ENCODE results near the gene BACE2. TPM values are rescaled to one million over a fixed set of nuclear protein-coding genes. Genes with fewer than 3 reads are reported as not detected.
"Not testable (repeated sequence)": the region's sequence is repeated elsewhere in the genome, so short reads cannot be mapped to it uniquely, and the experiment has no call there.

The BACE2 gene
- total RNA-seq, 1 donor from 2014 or later: 39.1 TPM

DNA sequence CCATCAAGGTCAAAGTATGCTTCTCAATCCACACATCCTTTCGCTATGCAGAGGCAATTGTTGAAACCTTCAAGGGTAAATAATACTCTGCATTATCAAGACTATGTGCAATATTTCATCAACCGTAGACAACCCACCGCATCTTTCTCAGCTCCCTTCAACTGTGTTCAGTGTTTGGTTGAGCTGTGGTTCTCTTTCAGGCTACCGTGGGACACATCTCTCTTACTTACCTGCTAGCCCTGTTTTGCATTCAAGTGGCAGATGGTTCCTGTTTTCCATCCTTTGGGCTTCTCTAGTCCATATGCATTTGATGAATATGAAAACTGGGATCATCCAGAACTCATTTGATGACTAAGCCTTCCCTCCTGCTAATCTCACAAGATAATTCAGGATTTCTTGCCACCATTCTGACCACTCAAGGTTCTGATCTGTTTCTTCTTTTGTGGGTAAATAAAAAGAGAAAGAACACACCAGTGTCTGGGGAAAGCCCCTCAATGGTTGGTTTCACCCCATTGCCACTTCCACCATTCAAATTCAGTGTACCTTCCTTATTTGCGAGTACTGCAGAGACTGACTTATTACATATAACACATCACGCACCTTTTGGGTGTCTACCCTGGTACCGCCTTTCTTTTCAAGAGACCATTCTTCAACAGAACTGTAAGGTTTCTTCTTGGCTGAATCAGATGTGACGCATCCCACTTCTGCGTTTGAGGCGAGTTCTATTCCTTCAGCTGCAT lies 61.7 kb downstream of the BACE2 start:
- no peak overlapping the region for H3K9ac ChIP-seq (ENCODE audit: low read depth in 1 of 3, low read length in 3 of 3)
- H3K4me3 ChIP-seq (ENCODE audit: low read length in 3 of 3): no peak overlapping the region
- H3K4me1 ChIP-seq (ENCODE audit: control insufficient read depth in 3 of 3, insufficient read depth in 3 of 3, low read length in 3 of 3): no peaks in the 10 kb centered on the region
- peaks cover 8 to 17% (median 13%) of the 10 kb centered on the region in 3 donors for H3K36me3 ChIP-seq (ENCODE audit: control insufficient read depth in 3 of 3, insufficient read depth in 3 of 3, low read length in 3 of 3)
- H3K9me3 ChIP-seq (ENCODE audit: control insufficient read depth in 3 of 3, low read length in 3 of 3): no peaks in the 10 kb centered on the region
- H3K27ac ChIP-seq (ENCODE audit: low read depth, low read length): no peak overlapping the region
- no peaks in the 10 kb centered on the region for H3K27me3 ChIP-seq (ENCODE audit: control insufficient read depth in 3 of 3, insufficient read depth in 3 of 3, low read length in 3 of 3)

DNA sequence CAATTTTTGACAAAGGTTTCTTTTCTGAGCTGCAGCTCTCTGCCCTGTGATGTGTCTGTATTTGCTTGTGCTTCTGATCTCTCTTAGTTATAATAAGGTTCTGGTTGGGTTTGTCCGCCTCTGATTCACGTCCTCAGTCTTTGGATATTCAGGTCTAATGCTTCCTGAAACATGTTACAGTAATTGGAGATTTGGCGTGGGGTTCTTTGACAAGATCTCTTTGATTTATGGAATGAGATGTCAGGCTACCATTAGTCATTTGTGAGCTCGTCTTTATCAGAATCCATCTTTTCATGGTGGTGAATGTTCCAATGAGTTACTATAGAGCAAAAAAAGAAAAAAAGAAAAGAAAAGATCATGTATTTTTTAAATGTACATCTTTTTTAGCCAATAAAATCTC lies 62.5 kb downstream of the BACE2 start:
- H3K27ac ChIP-seq (ENCODE audit: low read depth, low read length): no peak overlapping the region

DNA sequence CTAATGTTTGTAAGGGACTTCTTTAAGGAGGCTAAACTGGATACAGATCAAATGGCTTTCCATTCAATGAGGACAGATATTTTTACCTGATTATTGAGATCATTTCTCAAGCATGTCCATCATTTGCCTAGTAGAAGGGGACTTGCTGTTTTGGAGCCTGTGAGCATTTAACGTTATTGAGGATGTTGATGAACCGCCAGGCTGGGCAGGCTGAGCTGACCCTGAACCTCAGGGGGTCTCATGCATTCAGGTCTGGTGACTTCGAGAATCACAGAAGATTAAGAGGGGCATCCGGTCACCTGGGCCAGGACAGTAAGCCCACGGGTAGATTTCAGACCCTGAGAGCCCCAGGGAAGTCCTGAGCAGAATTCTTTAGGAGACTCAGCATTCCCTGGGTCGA lies 63.1 kb downstream of the BACE2 start:
- Histone ChIP-seq H3K4me3 (ENCODE audit: low read length in 3 of 3) (no peak overlapping the region), H3K27ac (ENCODE audit: low read depth, low read length) (no peak overlapping the region), H3K27me3 (ENCODE audit: control insufficient read depth in 3 of 3, insufficient read depth in 3 of 3, low read length in 3 of 3) (no peaks in the 10 kb centered on the region), H3K9me3 (ENCODE audit: control insufficient read depth in 3 of 3, low read length in 3 of 3) (no peaks in the 10 kb centered on the region), H3K36me3 (ENCODE audit: control insufficient read depth in 3 of 3, insufficient read depth in 3 of 3, low read length in 3 of 3) (peaks cover 8 to 17% (median 13%) of the 10 kb centered on the region in 3 donors), H3K4me1 (ENCODE audit: control insufficient read depth in 3 of 3, insufficient read depth in 3 of 3, low read length in 3 of 3) (no peaks in the 10 kb centered on the region), H3K9ac (ENCODE audit: low read depth in 1 of 3, low read length in 3 of 3) (no peak overlapping the region)

More for the DNA sequence above, 62.5 kb downstream of the BACE2 start:
- no peaks in the 10 kb centered on the region for H3K9me3 ChIP-seq (ENCODE audit: control insufficient read depth in 3 of 3, low read length in 3 of 3)
- H3K36me3 ChIP-seq (ENCODE audit: control insufficient read depth in 3 of 3, insufficient read depth in 3 of 3, low read length in 3 of 3): peaks cover 8 to 17% (median 13%) of the 10 kb centered on the region in 3 donors
- no peaks in the 10 kb centered on the region for H3K4me1 ChIP-seq (ENCODE audit: control insufficient read depth in 3 of 3, insufficient read depth in 3 of 3, low read length in 3 of 3)
- no peak overlapping the region for H3K9ac ChIP-seq (ENCODE audit: low read depth in 1 of 3, low read length in 3 of 3)
- no peak overlapping the region for H3K4me3 ChIP-seq (ENCODE audit: low read length in 3 of 3)
- no peaks in the 10 kb centered on the region for H3K27me3 ChIP-seq (ENCODE audit: control insufficient read depth in 3 of 3, insufficient read depth in 3 of 3, low read length in 3 of 3)

DNA sequence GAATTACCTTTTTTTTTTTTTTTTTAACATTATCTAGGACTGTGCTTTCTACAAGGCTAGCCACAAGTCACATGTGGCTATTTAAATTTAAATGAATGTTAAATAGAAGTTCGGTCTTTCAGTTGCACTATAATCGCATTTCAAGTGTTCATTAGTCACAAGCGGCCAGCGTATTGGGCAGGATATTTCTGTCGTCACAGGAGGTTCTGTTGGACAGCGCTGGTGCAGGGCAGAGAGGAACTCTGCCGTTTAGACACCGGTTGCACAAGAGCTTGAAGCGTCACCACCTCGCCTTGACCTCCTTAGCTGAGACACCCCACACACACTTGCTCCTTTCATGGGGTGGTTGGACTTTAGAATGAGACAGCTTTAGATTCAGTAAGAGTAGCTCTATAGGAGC lies 64.1 kb downstream of the BACE2 start:
- Histone ChIP-seq H3K4me3 (ENCODE audit: low read length in 3 of 3) (no peak overlapping the region), H3K36me3 (ENCODE audit: control insufficient read depth in 3 of 3, insufficient read depth in 3 of 3, low read length in 3 of 3) (peaks cover 8 to 14% (median 12%) of the 10 kb centered on the region in 3 donors), H3K27ac (ENCODE audit: low read depth, low read length) (no peak overlapping the region), H3K9me3 (ENCODE audit: control insufficient read depth in 3 of 3, low read length in 3 of 3) (no peaks in the 10 kb centered on the region), H3K27me3 (ENCODE audit: control insufficient read depth in 3 of 3, insufficient read depth in 3 of 3, low read length in 3 of 3) (no peaks in the 10 kb centered on the region), H3K4me1 (ENCODE audit: control insufficient read depth in 3 of 3, insufficient read depth in 3 of 3, low read length in 3 of 3) (no peaks in the 10 kb centered on the region), H3K9ac (ENCODE audit: low read depth in 1 of 3, low read length in 3 of 3) (no peak overlapping the region)

DNA sequence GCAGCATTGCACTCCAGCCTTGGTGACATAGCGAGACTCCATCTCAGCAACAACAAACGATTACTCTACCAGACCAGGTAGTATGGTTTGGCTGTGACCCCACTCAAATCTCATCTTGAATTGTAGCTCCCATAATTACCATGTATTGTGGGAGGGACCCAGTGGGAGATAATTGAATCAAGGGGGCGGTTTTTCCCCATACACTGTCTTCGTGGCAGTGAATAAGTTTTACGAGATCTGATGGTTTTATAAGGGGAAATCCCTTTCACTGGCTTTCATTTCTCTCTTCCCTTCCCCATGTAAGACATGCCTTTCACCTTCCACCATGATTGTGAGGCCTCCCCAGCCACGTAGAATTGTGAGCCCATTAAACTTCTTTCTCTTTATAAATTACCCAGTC lies 66.0 kb downstream of the BACE2 start:
- no peak overlapping the region for H3K4me3 ChIP-seq (ENCODE audit: low read length in 3 of 3)
- no peaks in the 10 kb centered on the region for H3K9me3 ChIP-seq (ENCODE audit: control insufficient read depth in 3 of 3, low read length in 3 of 3)
- H3K4me1 ChIP-seq (ENCODE audit: control insufficient read depth in 3 of 3, insufficient read depth in 3 of 3, low read length in 3 of 3): no peaks in the 10 kb centered on the region
- H3K36me3 ChIP-seq (ENCODE audit: control insufficient read depth in 3 of 3, insufficient read depth in 3 of 3, low read length in 3 of 3): peaks cover 0 to 24% (median 3%) of the 10 kb centered on the region in 3 donors
- H3K9ac ChIP-seq (ENCODE audit: low read depth in 1 of 3, low read length in 3 of 3): no peak overlapping the region
- no peaks in the 10 kb centered on the region for H3K27me3 ChIP-seq (ENCODE audit: control insufficient read depth in 3 of 3, insufficient read depth in 3 of 3, low read length in 3 of 3)
- H3K27ac ChIP-seq (ENCODE audit: low read depth, low read length): no peak overlapping the region

DNA sequence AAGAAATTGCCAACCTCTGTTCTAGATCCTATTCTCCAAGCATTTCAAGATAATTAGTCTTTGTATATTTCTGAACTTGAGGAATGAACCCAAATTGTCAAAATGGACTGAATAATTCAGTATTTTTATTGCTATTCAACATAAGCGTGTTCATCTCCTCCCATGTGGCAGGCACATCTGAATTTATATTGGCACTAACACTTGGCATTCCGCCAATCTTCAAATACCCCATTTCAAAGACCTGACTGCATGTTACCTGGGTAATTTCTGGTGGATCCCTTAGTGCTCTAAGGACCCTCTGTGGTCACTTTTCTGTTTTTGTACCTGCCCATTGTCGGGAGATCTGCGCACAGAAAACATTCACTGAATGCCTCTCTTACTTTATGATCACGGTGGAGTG lies 66.6 kb downstream of the BACE2 start:
- Histone ChIP-seq H3K9ac (ENCODE audit: low read depth in 1 of 3, low read length in 3 of 3) (no peak overlapping the region), H3K4me1 (ENCODE audit: control insufficient read depth in 3 of 3, insufficient read depth in 3 of 3, low read length in 3 of 3) (peaks cover 0 to 2% (median 0%) of the 10 kb centered on the region in 3 donors)

DNA sequence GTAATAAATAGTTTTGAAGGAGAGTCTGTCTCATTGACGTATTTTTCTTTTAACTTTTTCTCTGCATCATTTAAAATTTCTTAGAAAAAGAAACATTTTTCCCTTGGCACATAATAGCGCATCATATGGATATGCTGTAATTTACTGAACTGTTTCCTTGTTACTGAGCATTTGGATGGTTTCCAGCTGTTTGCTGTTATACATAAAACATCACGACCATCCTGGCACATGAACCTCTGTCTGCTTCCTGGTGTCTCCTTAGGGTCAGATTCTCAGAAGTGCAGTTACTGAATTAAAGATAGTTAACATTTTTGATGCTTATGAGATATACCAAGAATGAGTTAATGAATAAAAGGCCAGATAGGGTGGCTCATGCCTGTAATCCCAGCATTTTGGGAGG lies 67.2 kb downstream of the BACE2 start:
- peaks cover 0 to 2% (median 0%) of the 10 kb centered on the region in 3 donors for H3K4me1 ChIP-seq (ENCODE audit: control insufficient read depth in 3 of 3, insufficient read depth in 3 of 3, low read length in 3 of 3)
- H3K4me3 ChIP-seq (ENCODE audit: low read length in 3 of 3): no peak overlapping the region
- no peak overlapping the region for H3K9ac ChIP-seq (ENCODE audit: low read depth in 1 of 3, low read length in 3 of 3)
- H3K27me3 ChIP-seq (ENCODE audit: control insufficient read depth in 3 of 3, insufficient read depth in 3 of 3, low read length in 3 of 3): no peaks in the 10 kb centered on the region
- no peaks in the 10 kb centered on the region for H3K9me3 ChIP-seq (ENCODE audit: control insufficient read depth in 3 of 3, low read length in 3 of 3)
- peaks cover 2 to 13% (median 3%) of the 10 kb centered on the region in 3 donors for H3K36me3 ChIP-seq (ENCODE audit: control insufficient read depth in 3 of 3, insufficient read depth in 3 of 3, low read length in 3 of 3)
- H3K27ac ChIP-seq (ENCODE audit: low read depth, low read length): no peak overlapping the region

More for the DNA sequence above, 66.6 kb downstream of the BACE2 start:
- Histone ChIP-seq H3K36me3 (ENCODE audit: control insufficient read depth in 3 of 3, insufficient read depth in 3 of 3, low read length in 3 of 3) (peaks cover 0 to 18% (median 3%) of the 10 kb centered on the region in 3 donors), H3K4me3 (ENCODE audit: low read length in 3 of 3) (no peak overlapping the region), H3K27me3 (ENCODE audit: control insufficient read depth in 3 of 3, insufficient read depth in 3 of 3, low read length in 3 of 3) (no peaks in the 10 kb centered on the region), H3K9me3 (ENCODE audit: control insufficient read depth in 3 of 3, low read length in 3 of 3) (no peaks in the 10 kb centered on the region), H3K27ac (ENCODE audit: low read depth, low read length) (no peak overlapping the region)

DNA sequence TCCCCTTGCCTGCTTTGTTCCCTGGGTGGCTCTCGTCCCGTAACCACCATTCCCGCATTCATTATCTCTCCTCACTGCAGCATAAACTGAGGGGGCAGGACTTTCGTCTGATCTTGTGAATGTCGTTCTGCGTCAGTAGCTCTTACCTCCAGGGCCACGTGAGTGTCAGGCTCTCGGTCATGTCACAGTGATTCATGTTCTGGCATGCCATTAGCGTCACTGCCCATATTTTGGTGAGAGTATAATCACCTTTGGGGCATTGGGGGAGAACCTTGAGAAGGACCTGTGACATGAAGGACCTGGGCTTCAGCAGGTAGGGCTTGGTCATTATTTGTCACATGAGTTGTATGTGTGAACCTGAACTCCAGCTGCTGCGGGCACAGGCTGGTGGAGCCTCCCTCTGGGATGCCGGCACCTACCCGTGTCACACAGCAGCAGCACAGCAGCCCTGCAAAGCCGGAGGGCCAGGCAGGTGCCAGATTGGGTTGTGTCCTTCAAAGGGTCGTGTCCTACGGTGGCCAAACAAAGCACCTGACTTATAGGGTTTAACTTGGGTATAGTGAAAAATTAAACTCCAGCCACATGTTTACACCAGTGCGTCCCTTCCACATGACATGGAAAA lies 68.5 kb downstream of the BACE2 start:
- no peaks in the 10 kb centered on the region for H3K9me3 ChIP-seq (ENCODE audit: control insufficient read depth in 3 of 3, low read length in 3 of 3)
- H3K9ac ChIP-seq (ENCODE audit: low read depth in 1 of 3, low read length in 3 of 3): no peak overlapping the region
- peaks cover 3 to 13% (median 7%) of the 10 kb centered on the region in 3 donors for H3K36me3 ChIP-seq (ENCODE audit: control insufficient read depth in 3 of 3, insufficient read depth in 3 of 3, low read length in 3 of 3)
- H3K4me1 ChIP-seq (ENCODE audit: control insufficient read depth in 3 of 3, insufficient read depth in 3 of 3, low read length in 3 of 3): peaks cover 0 to 2% (median 0%) of the 10 kb centered on the region in 3 donors
- H3K27me3 ChIP-seq (ENCODE audit: control insufficient read depth in 3 of 3, insufficient read depth in 3 of 3, low read length in 3 of 3): no peaks in the 10 kb centered on the region
- no peak overlapping the region for H3K27ac ChIP-seq (ENCODE audit: low read depth, low read length)
- no peak overlapping the region for H3K4me3 ChIP-seq (ENCODE audit: low read length in 3 of 3)

DNA sequence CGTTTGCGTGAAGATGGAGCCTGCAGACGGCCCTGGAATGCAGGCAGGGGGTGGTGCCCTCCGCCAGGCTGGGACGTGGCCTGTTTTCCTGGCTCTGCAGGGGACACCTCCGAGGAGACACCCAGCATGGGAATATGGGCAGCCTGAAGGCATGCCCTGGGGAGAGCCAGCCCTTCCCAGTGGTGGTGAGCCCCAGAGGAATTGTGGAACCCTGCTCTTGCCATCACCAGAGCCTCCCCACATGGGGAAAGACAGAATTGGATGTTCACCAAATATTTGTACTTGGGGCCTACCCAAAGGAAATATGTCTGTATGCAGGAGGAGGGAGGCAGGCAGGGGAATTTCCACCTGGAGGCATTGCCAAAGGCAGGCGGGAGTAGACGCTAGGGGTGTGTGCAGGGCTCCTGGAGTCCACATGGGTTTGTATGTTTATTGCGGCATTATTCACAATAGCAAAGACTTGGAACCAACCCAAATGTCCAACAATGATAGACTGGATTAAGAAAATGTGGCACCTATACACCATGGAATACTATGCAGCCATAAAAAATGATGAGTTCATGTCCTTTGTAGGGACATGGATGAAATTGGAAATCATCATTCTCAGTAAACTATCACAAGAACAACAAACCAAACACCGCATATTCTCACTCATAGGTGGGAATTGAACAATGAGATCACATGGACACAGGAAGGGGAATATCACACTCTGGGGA lies 70.3 kb downstream of the BACE2 start:
- not testable (repeated sequence) for H3K4me1 ChIP-seq (ENCODE audit: control insufficient read depth in 3 of 3, insufficient read depth in 3 of 3, low read length in 3 of 3); H3K4me3 ChIP-seq (ENCODE audit: low read length in 3 of 3); H3K27ac ChIP-seq (ENCODE audit: low read depth, low read length); H3K9me3 ChIP-seq (ENCODE audit: control insufficient read depth in 3 of 3, low read length in 3 of 3); H3K27me3 ChIP-seq (ENCODE audit: control insufficient read depth in 3 of 3, insufficient read depth in 3 of 3, low read length in 3 of 3); H3K9ac ChIP-seq (ENCODE audit: low read depth in 1 of 3, low read length in 3 of 3)
- peaks cover 3 to 13% (median 7%) of the 10 kb centered on the region in 3 donors for H3K36me3 ChIP-seq (ENCODE audit: control insufficient read depth in 3 of 3, insufficient read depth in 3 of 3, low read length in 3 of 3)

DNA sequence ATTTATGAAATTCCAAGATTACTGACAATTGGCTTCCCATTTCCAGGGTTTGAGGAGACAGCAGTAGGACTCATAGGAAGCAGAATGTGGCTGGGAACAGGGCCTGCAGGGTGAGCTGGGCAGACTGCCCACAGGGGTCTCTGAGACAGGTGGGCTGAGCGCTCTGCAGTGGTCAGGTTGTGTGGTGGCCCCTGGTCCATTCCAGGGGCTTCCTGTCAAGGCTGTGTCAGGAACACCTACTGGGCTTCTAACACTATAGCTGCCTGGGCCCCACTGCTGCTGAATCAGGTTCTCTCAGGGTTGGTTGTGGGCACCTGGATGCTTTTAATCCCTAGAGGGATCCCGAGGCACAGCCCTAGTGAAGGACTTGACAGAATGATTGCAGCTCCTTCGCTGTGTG lies 72.1 kb downstream of the BACE2 start:
- Histone ChIP-seq H3K4me1 (ENCODE audit: control insufficient read depth in 3 of 3, insufficient read depth in 3 of 3, low read length in 3 of 3) (peaks cover 0 to 2% (median 0%) of the 10 kb centered on the region in 3 donors), H3K27me3 (ENCODE audit: control insufficient read depth in 3 of 3, insufficient read depth in 3 of 3, low read length in 3 of 3) (no peaks in the 10 kb centered on the region), H3K27ac (ENCODE audit: low read depth, low read length) (no peak overlapping the region), H3K4me3 (ENCODE audit: low read length in 3 of 3) (no peak overlapping the region), H3K9me3 (ENCODE audit: control insufficient read depth in 3 of 3, low read length in 3 of 3) (no peaks in the 10 kb centered on the region), H3K9ac (ENCODE audit: low read depth in 1 of 3, low read length in 3 of 3) (no peak overlapping the region), H3K36me3 (ENCODE audit: control insufficient read depth in 3 of 3, insufficient read depth in 3 of 3, low read length in 3 of 3) (peaks cover 3 to 15% (median 10%) of the 10 kb centered on the region in 3 donors)

All from skeletal muscle tissue (tissue), 4 donors.